Measurements from ENCODE around the gene KRTAP11-1.

Gene KRTAP11-1, protein sequence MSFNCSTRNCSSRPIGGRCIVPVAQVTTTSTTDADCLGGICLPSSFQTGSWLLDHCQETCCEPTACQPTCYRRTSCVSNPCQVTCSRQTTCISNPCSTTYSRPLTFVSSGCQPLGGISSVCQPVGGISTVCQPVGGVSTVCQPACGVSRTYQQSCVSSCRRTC

DNA sequence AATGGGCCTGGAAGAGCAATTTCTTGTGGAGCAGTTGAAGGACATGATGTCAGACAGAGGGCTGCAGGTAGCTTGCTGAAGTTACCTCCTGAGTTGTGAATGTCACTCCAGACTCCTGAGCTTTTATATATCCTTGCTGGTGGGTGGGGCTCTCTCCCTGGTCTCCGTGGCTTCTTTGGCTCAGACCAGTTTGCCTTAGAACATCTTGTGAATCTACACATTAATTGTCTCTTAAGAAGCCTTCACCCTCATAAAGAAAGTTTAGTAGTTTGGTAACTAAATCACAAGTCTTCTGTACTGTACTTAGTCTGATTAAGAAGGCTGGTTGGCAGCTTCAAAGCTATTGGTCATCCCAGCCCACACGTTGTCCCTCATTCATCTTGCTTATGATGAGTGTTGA is at the start of gene KRTAP11-1:
Gene KRTAP11-1 (minus strand): TSS at position 101 of the 400 bp plus-strand sequence. CDS start 56 bp downstream, at position 45.
- no peak for DNase-seq

DNA sequence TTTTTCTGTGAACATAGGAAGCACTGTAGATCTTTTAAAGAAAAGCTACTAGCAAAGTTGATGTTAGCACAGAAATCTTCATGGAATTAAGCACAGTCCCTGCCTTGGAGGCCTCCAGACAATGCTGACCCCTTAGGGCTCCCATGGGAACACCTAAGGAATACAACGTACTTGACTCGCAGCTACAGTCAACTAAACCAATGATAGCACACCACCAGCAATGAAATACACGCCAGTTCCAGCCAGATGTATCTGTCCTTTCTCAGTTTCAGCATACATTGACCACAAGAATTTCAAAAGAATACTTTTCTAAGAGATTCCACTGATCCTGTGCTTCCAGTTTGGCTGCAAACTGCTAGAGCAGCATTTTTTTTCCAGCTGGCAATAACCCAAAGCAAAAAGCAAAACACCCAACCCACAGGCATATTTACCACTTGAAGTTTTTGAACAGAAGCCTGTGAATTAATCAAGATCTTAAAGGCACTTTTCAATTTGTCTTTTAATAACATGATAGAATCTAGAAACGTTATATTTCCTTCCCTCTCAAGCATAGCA is 42.8 kb upstream of the KRTAP11-1 start:
- no peak for DNase-seq

- DNase-seq = no peak
These were observed 39.7 kb upstream of the KRTAP11-1 start for GRCh38 chr21:30921129-30921528.

GRCh38 chr21:30917557-30917956 is 36.2 kb upstream of the KRTAP11-1 start:
- no peak for DNase-seq

DNA sequence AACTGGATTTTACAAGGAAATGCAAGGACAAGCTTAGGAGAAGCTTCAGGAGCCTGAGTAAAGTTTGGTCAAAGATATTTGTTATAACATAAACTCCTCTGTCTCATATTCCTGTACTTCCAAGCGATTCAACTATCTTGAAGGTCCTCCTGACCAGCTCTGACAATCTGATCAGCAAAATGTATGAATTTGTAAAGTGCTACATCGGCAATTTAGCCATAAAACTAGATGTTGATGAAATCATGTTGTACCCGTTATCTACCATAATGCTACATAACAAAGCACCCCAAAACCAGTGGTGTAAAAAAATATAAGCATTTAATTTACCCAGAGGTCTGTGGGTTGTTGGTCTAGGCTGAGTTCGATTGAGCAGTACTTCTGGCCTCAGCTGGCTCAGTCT is 19.5 kb upstream of the KRTAP11-1 start:
- DNase-seq = no peak

DNA sequence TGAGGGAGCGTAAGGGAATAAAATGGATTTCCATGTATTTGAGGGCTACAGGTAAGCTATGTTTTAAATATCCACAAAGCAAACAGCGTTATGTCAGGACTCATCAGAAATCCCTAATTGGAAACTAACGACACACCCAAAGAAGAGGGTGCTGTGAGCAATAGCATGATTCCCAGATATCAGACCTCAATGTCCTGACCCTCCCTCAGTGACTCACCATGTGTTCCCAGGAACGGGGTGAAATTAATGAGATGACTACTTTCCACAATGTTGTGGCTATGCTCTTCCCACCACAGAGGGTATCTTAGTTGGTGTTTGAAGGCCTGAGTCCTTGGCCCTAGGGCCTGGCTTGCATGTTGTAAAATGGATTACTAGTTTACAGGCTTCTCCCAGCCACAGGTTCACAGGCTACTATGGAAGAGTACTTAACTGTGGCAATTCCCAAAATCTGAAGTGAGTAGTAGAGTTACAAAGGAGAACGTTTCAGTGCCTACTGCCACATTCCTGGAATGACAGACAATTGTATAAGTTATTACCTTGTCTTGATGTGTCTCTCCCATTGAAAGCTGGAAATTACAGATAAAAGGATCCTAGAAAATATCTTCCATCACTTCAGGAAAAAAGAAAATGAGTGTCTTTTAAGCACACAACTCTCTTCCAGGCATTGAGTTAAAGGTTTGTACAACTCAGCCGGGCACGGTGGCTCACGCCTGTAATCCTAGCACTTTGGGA is 1.7 kb upstream of the KRTAP11-1 start:
- no peak for DNase-seq

DNA sequence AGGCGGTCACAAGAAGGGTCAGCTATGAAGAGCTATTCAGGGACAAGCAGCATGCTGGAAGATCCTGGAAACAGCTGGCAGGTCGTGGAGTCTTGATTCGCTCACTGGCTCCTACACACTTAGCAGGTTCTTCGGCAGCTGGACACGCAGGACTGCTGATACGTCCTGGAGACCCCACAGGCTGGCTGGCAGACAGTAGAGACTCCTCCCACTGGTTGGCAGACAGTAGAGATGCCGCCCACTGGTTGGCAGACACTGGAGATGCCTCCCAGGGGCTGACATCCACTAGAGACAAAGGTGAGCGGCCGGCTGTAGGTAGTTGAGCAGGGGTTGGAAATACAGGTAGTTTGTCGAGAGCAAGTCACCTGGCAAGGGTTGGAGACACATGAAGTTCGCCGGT is 466 bp downstream of the KRTAP11-1 start:
- no peak for DNase-seq

DNA sequence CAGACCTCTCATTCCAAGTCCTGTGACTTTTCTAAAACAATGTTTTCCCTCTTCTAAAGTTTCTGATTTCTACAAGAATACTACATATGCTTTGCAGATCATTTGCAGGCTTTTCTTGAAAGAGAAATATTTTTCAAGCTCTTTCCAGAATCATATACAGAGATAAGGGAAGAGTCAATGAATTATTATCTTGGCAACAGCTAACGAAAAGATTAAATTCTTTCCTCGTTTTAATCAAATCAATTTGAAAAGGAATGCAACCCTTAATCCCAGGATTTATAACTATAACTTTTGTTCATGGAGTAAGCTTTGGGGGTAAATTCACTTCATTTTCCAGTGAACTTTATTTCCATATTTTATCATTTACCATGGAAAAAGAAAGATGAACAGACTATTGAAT is 6.9 kb downstream of the KRTAP11-1 start:
- DNase-seq = no peak

- DNase-seq = no peak
These were observed 33.5 kb downstream of the KRTAP11-1 start for GRCh38 chr21:30847627-30848500.

- no peak for DNase-seq
These were observed 38.4 kb downstream of the KRTAP11-1 start for GRCh38 chr21:30842990-30843389.

DNA sequence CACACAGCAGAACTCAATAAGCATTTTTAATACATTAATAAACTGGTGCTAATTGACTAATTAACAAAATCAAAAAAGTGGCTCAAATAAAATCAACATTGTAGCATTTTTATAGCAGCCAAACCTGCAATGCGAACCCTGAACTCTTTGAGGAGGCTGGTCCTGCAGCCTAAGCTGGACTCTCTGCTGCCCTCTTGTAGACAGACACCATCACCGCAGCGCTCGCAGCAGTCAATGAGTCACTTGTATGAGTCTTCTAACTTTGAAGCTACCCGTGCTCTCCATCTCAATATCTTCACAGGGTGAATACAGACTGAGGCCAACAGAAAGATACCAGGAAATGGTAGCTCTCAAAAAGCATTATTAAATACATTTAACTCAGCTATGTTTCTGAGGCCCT is 42.1 kb downstream of the KRTAP11-1 start:
- peak; percentile 51 for DNase-seq

- no peak for DNase-seq
These were observed 42.8 kb downstream of the KRTAP11-1 start for GRCh38 chr21:30838536-30838935.

- peak; percentile 44 for DNase-seq
These were observed 50.1 kb downstream of the KRTAP11-1 start for GRCh38 chr21:30831194-30831765.

Data from stimulated activated CD4-positive, alpha-beta T cell treated with anti-CD3 and anti-CD28 coated beads, Interleukin-4, amount 100 ng/mL, for 24 hours (primary cell).